ENCODE results near the gene LACRT. TPM values are rescaled to one million over a fixed set of nuclear protein-coding genes. Genes with fewer than 3 reads are reported as not detected.

Gene LACRT
- total and polyA plus RNA-seq, 9 donors = not detected

GRCh38 chr12:54631551-54631950 is 3.1 kb downstream of the LACRT start:
- H3K4me3 ChIP-seq = no peak overlapping the region
- no peak for DNase-seq
- no peaks in the 10 kb centered on the region for H3K9me3 ChIP-seq
- H3K27ac ChIP-seq = no peak overlapping the region
- no peak for TF ChIP-seq EP300 (IDR thresholded peaks at IDR 0.05)
- H3K4me1 ChIP-seq (ENCODE audit: insufficient read depth) = no peaks in the 10 kb centered on the region
- no peaks in the 10 kb centered on the region for H3K27me3 ChIP-seq
- 39 to 47% (median 43%) methylated on average over 5 of the region's 5 CpGs for WGBS, 3 donors
- intact Hi-C loops (cut with DNase I) = no loop called here
- H3K36me3 ChIP-seq = no peaks in the 10 kb centered on the region

- no peaks in the 10 kb centered on the region for H3K4me1 ChIP-seq (ENCODE audit: insufficient read depth)
- 58 to 83% (median 71%) methylated on average over 2 of the region's 2 CpGs for WGBS, 3 donors
- no peak for DNase-seq
- H3K27me3 ChIP-seq = no peaks in the 10 kb centered on the region
- H3K9me3 ChIP-seq = no peaks in the 10 kb centered on the region
- intact Hi-C loops (cut with DNase I) = no loop called here
- H3K36me3 ChIP-seq = no peaks in the 10 kb centered on the region
- no peak for TF ChIP-seq POLR2A (IDR thresholded peaks at IDR 0.05)
- TF ChIP-seq EP300 (IDR thresholded peaks at IDR 0.05) = no peak
- no peak for TF ChIP-seq CTCF (IDR thresholded peaks at IDR 0.05)
- H3K4me3 ChIP-seq = no peak overlapping the region
- no peak overlapping the region for H3K27ac ChIP-seq
Observed at GRCh38 chr12:54629925-54630324, 4.8 kb downstream of the LACRT start.

GRCh38 chr12:54628186-54628846 is 6.4 kb downstream of the LACRT start:
- H3K36me3 ChIP-seq = no peaks in the 10 kb centered on the region
- no peaks in the 10 kb centered on the region for H3K9me3 ChIP-seq
- no peaks in the 10 kb centered on the region for H3K27me3 ChIP-seq
- no peak for DNase-seq
- no peak overlapping the region for H3K4me3 ChIP-seq
- 92 to 95% (median 94%) methylated on average over 3 of the region's 3 CpGs for WGBS, 3 donors
- H3K4me1 ChIP-seq (ENCODE audit: insufficient read depth) = no peaks in the 10 kb centered on the region
- TF ChIP-seq POLR2A (IDR thresholded peaks at IDR 0.05) (no peak), EP300 (IDR thresholded peaks at IDR 0.05) (no peak), CTCF (IDR thresholded peaks at IDR 0.05) (no peak)
- intact Hi-C loops (cut with DNase I) = no loop called here
- no peak overlapping the region for H3K27ac ChIP-seq

GRCh38 chr12:54627304-54627703 is 7.4 kb downstream of the LACRT start:
- no peak overlapping the region for H3K4me3 ChIP-seq
- no peak overlapping the region for H3K27ac ChIP-seq
- no peaks in the 10 kb centered on the region for H3K9me3 ChIP-seq
- no peak for DNase-seq
- H3K36me3 ChIP-seq = no peaks in the 10 kb centered on the region
- no peaks in the 10 kb centered on the region for H3K27me3 ChIP-seq
- TF ChIP-seq EP300 (IDR thresholded peaks at IDR 0.05) = no peak
- TF ChIP-seq CTCF (IDR thresholded peaks at IDR 0.05) = no peak
- TF ChIP-seq POLR2A (IDR thresholded peaks at IDR 0.05) = no peak
- intact Hi-C loops (cut with DNase I) = no loop called here
- 92 to 95% (median 93%) methylated on average over 3 of the region's 3 CpGs for WGBS, 3 donors
- no peaks in the 10 kb centered on the region for H3K4me1 ChIP-seq (ENCODE audit: insufficient read depth)

- intact Hi-C loops (cut with DNase I) = no loop called here
- H3K9me3 ChIP-seq = no peaks in the 10 kb centered on the region
- H3K36me3 ChIP-seq = no peaks in the 10 kb centered on the region
- no peaks in the 10 kb centered on the region for H3K27me3 ChIP-seq
- no peak overlapping the region for H3K4me3 ChIP-seq
- H3K27ac ChIP-seq = no peak overlapping the region
- DNase-seq = no peak
- H3K4me1 ChIP-seq (ENCODE audit: insufficient read depth) = no peaks in the 10 kb centered on the region
- TF ChIP-seq CTCF (IDR thresholded peaks at IDR 0.05) (no peak), POLR2A (IDR thresholded peaks at IDR 0.05) (no peak), EP300 (IDR thresholded peaks at IDR 0.05) (no peak)
Observed at GRCh38 chr12:54625598-54625997, 9.1 kb downstream of the LACRT start.
